Right lobe of liver (tissue), 4 donors: ENCODE measurements around the gene TMCC2.

ENCODE experiments used
- POLR2A ChIP-seq: fragments of 450-650 bp; IDR thresholded peaks from one replicate; pipeline ENCODE4 v1.6.1; 2017; ENCODE audit warnings: antibody characterized with exemption, mild to moderate bottlenecking
- TF ChIP-seq, protein P1 (sequence below), 4 donors: fragments of 200-600 bp in 3 of 4; fragments of 450-650 bp in 1 of 4; IDR thresholded peaks; one replicate each; pipeline versions ENCODE4 v1.5.1 to v1.8.0; 2016 to 2022; ENCODE audit warnings: antibody characterized with exemption in 4 of 4, mild to moderate bottlenecking in 2 of 4
- donor health status: DM: no; HTN: no; CAD: no.
- donor health status: DM: no; HTN: no; CAD: no.
- donor health status: DM: no; HTN: yes; CAD: no.

DNA sequence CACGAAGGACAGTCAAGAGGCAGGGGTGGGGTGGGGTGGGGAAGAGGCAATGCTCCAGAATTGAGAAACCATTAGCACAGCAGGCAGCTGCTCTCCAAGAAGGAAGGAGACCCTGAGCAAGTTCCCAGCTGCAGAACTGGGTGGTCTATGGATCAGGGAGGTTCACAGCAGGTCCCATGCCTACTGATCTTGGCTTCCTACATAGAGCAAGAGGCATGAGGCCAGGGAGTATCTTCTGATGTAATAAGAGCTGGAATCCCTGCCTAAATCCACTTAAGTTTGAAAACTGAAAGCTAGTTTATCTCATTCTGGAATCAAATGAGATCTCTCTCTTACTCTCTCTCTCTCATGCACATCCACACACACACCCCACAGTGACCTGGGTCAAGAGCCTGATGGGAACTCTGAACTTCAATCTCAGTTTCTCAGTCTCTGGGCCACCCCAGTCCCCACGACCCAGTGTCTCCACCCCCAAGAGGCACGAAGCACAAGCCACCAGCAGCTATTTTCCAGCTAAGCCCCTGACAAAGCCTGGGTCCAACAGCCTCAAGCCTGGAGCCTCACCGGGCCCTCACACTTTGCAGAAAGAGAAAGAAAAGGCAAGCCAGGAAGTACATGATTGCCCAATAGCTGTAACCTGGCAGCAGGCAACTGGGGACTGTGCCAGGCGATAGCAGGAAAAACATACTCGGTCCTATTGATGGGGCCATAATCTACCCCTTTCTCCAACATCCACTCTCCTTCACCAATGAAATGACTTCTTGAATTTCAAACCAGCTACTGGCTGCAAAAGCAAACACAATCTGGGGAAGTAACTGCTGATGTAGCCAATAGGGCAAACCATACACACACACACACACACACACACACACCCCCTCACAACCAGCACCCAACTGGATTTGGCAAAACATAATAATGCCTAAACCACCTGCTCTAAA is 91.6 kb downstream of the TMCC2 start:
- TF ChIP-seq, protein P1, sequence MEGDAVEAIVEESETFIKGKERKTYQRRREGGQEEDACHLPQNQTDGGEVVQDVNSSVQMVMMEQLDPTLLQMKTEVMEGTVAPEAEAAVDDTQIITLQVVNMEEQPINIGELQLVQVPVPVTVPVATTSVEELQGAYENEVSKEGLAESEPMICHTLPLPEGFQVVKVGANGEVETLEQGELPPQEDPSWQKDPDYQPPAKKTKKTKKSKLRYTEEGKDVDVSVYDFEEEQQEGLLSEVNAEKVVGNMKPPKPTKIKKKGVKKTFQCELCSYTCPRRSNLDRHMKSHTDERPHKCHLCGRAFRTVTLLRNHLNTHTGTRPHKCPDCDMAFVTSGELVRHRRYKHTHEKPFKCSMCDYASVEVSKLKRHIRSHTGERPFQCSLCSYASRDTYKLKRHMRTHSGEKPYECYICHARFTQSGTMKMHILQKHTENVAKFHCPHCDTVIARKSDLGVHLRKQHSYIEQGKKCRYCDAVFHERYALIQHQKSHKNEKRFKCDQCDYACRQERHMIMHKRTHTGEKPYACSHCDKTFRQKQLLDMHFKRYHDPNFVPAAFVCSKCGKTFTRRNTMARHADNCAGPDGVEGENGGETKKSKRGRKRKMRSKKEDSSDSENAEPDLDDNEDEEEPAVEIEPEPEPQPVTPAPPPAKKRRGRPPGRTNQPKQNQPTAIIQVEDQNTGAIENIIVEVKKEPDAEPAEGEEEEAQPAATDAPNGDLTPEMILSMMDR (IDR thresholded peaks at IDR 0.05) = no peak
- TF ChIP-seq POLR2A = no peak
